GM19467 (cell line): Measurements from ENCODE around the gene IKZF2.

Experiments used
- ATAC-seq: cut with Tn5 transposase; IDR thresholded peaks from one replicate; pipeline ENCODE4 v1.9.1; 2021; ENCODE audit warnings: mild to moderate bottlenecking, moderate library complexity; ENCODE audit not compliant: unreplicated experiment

IKZF2 gene

DNA sequence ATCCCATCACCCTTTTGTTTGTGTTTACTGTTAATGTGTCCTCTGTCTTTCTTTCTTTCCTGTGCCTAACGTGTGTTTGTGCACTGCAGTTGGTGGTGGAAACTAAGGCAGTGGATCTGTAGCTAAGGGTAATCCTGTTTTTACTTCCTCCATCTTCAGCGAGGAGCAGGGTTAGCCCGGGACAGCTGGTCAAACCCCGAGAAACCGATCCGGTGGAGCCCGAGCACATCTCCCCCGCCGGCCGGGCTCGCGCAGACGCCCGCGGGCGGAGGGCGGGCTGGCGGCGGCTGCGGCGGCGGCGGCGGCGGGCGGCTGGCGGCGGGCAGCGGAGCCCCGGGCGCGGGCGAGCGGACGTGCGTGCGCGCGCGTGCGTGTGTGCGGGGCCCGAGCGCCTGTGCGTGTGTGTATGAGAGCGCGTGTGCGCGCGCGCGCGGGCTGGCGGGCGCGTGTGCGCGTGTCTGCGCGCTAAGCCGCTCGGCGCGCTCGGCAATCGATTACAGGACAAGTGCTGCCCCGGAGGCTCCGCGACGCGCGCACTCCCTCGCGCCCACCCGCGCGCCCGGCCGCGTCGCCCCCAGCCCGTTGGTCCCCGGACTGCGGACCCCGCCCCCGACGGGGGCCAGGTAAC lies at the start of gene IKZF2:
IKZF2 (minus strand) TSS at position 176 of the 628 bp plus-strand sequence. CDS start 2,983 bp downstream, outside the sequence.
- peak; percentile 61 for ATAC-seq

DNA sequence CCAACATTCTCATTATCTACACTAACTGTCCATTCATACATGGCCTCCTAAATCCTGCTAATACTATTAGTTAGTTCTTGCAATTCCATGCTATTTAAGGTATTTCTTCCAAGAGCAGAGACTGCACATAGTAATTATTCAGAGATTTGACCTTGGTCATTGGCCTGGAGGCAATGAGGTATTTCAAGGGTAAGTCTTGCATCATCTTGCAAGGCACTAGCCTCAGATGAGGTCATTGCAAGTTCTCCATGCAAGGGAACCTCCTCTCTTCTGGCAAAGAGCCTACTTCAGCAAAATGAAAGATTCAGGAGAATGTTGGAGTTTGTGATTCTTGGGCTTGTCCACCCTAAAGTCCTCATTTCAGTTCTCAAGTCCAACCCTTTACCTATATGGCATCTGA lies 48.5 kb upstream of the IKZF2 start:
- no peak for ATAC-seq

GRCh38 chr2:213189001-213189899 lies 37.8 kb upstream of the IKZF2 start:
- ATAC-seq, result no peak

DNA sequence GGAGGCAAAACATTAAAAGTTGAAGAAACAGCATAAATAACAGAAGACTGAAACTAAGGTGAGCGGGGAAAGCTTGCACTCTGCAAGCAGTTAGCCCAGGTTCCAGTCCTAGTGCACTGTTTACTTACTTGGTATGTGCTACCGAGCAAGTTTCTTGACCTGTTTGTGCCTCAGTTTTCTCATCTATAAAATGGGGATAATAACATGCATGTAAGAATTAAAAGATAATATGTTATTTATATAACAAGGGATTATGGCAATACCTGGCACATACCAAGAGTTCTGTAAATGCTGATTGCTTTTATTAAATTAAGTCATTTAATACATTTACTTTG lies 37.1 kb upstream of the IKZF2 start:
- no peak for ATAC-seq

DNA sequence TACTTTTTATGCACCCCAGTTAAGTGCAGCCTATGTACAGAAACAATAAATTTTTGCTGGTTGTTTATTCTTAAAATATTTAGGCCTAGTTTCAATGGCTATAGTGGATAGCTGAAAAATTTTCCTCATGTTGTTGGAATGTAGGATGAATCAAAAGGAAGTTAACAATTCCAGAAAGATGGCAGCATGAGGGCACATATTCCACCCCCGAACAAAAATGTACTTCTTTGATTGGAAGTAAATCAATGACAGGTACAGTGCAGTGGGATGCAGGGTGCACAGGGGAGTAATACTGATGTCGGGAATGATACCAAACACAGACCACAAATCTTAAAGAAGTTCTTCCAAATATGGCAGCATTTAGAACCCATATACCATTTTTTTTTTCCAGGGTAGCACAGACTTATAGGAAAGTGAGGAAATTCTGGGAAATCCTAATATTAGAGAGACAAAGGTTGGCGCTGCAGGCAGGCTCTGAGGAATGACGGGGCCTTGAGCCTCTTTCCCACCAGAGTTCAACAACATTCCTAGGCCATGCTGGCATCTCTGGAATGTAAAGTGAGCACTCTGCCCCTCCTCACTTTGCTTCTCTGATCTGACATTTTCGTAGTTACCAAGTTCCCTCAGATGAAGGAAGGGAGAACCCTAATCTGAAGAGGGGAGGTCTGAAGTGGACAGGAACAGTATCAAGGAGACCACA lies 36.6 kb upstream of the IKZF2 start:
- ATAC-seq, result no peak

DNA sequence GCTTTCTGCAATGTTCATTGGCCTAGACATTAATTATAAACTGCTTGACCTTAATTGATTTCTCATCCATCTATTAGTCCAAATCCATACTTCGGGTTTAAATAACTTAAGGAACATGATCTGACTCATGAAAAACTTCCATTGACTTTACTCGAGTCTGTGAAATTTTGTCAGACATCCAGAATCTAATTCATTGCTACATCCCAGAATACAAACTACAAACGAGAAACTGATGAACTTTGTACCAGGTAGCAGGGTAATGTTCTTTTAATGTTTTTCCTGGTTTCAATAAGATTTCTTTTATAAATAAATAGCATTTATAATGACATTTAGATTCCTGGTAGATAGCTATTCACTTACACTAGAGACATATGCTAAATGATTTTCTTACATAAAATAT lies 36.0 kb upstream of the IKZF2 start:
- no peak for ATAC-seq

DNA sequence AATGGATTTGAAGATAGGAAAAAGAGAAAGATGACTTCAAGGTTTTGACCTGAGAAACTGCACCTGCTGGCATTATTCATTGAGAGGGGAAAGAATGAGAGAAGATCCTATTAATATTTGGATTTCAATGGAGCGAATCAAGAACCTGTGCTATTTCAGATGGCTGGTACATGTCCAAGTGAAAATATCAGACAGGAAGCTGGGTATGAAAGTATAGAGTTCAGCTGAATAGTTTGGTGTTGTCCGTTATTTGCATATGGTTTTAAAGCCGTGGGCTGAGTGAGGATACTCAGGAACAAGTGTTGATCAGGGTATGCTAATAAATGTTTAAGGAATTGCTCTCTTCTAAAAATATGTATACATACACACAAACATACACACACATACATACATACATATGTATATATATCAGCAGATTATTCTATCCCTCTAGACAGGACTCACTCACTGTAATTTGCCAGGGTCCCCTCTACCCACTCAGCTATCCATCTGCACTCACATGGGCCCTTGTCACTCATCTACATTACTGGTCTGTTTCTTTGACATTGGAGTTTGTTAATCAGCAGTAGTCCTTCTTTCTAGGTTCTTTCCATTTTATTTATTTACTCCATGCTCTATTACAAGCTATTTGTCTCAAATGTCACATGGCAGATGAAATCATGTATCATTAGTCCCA lies 33.9 kb upstream of the IKZF2 start:
- peak; percentile 95 for ATAC-seq

DNA sequence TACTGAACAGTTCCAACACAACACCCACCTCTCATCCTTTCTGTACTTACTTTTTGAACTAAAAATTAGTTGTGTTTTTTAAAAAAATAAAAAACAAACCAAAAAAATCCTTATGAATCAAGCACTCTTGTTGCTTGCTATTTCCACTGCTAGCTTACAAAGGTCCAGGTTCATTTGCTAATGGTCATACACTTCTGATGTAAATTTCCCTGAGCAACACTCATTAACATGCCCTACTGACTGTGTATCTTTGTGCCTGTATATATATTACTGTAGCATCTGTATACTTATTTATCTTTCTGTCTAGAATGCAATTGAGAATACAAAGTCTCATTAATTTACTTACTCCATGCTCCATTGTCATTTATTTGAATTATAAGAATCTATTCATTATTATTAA lies 30.3 kb upstream of the IKZF2 start:
- no peak for ATAC-seq

GRCh38 chr2:213177679-213178078 lies 26.3 kb upstream of the IKZF2 start:
- ATAC-seq, result no peak

DNA sequence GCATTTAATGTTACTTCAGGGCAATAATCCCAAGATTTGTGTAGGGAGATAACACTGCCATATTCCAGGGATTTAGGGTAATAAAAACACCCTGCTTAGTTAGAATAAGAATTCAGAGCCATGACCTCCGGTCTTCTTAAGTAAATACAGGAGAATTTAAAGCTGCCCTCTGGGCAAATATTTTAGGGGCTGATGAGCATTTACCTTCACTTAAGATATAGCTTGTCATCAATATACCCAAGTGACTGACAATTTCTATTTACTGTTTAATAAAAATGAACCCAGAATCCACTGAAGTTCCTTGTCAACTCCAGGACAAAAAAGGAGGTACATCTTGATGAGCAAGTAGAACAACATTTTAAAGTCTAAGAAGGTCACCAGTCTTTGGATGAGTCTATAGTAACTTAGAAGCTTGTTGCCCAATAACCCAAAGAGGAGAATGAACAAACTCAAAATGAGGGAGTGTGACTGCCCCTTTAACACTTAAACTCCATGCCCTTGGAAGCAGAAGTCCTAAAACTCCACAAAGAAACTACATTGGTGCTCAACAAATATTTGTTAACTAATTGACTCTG lies 24.3 kb upstream of the IKZF2 start:
- no peak for ATAC-seq

GRCh38 chr2:213172641-213173040 lies 21.2 kb upstream of the IKZF2 start:
- ATAC-seq, result no peak

- ATAC-seq, result no peak
Measured at GRCh38 chr2:213171147-213171546, 19.7 kb upstream of the IKZF2 start.

DNA sequence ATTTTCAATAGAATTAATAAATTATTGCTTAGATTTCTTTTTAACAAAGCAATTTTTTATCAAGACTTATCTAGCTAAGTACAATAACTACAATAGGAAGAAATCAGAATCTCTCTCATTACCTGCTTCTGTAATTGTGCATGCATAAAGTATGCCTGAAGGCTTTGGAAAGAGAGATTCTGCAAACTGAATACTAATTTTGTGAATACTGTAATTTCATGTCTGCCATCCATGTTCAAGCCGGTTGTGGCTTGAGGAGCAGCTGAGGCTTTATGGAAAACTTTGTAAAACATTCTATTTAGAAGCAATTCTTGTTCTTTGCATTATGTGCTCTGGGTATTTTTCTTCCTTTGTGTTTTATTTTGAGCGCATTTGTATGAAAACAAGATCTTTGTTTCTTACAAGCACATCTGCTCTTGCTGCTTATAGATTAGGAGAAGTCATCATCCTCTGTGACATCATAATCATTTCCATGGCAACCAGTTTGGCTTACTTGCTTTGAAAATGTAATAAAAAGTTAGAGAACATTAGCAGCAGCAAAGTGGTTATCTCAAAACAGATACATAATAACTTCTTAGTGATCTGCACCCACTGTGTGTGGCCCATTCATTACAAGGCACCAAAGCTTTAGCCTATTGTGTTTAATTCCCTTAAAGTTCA lies 16.0 kb upstream of the IKZF2 start:
- no peak for ATAC-seq

DNA sequence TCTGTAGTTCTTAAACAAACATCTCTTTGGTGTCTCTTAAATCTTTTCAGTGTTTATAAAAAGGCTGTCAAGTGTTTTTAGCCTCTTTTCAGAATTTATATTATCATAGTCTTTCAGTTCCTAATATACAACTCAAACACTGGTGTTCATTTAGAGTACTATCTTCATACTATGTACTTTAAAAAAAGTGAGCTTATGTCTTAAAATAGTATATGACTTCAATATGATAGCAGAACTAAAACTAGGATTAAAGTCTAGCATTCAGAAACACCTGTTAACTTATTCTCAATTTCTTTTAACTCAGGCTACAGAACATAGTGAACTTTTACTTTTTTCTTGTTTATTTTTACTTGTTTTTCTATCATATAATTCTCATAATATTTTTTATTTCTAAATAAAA lies 14.7 kb upstream of the IKZF2 start:
- peak; percentile 96 for ATAC-seq

- no peak for ATAC-seq
Measured at GRCh38 chr2:213164263-213164662, 12.9 kb upstream of the IKZF2 start.

DNA sequence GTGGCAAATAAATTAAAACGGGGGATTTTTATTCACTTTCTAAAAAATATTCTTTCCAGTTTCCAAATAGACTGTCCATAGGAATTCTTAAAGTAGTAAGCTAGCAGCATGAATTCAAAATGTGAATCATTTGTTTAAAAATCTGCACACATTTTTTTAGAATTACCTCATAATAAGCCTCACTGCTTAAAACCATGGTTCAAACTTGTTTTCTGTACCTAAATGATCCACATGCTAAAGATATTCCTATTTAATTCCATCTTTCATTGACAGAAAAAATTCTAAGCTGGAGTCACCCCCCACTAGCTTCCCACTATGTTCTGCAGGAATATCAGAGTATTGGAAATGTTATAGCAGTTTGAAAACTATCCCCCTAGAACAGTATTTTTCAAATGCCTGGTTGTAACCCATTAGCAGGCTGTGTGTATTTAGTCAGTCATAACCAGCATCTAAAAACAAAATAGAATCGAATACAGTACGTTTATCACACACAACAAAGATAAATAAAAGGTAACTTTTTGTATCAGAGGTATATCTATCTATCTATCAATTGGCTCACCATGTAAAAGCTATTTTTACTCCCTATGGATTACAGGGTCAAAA lies 11.2 kb upstream of the IKZF2 start:
- ATAC-seq, result no peak

- no peak for ATAC-seq
Measured at GRCh38 chr2:213161759-213162515, 10.5 kb upstream of the IKZF2 start.

DNA sequence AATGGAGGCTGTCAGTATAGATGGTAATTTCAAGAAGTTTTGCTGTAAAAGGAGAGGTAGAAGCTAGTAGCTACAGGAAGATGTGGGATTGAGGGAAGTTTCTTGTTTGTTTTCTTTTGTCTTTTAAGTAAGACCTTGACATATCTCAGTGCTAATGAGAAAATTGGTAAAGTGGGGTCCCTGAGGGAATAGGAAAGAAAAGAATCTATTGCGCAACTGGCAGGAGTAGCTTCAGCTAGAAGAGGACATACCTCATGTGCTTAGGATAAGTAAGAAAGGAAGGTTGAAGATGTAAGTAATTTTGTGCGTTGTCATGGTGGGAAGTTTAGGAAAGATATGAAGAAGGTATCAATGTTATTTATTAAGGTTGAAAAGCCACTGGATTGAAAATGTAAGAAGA lies 8.4 kb upstream of the IKZF2 start:
- no peak for ATAC-seq

GRCh38 chr2:213157242-213157641 lies 5.8 kb upstream of the IKZF2 start:
- ATAC-seq, result peak; percentile 65
